HG03457 (cell line): ENCODE data around the gene ALS2CL.

Experiments
- ATAC-seq: cut with Tn5 transposase; IDR thresholded peaks from one replicate; pipeline ENCODE4 v1.9.1; 2021; ENCODE audit warnings: moderate number of reproducible peaks; ENCODE audit not compliant: unreplicated experiment

Gene ALS2CL

GRCh38 chr3:46716461-46717441 is 23.3 kb upstream of the ALS2CL start:
- no peak for ATAC-seq

- ATAC-seq: no peak
Observed at GRCh38 chr3:46715507-46716175, 22.2 kb upstream of the ALS2CL start.

- ATAC-seq: no peak
Observed at GRCh38 chr3:46714728-46715506, 21.4 kb upstream of the ALS2CL start.

- ATAC-seq: no peak
Observed at GRCh38 chr3:46713898-46714552, 20.5 kb upstream of the ALS2CL start.

GRCh38 chr3:46713050-46713897 is 19.8 kb upstream of the ALS2CL start:
- no peak for ATAC-seq

GRCh38 chr3:46712191-46713049 is 18.9 kb upstream of the ALS2CL start:
- ATAC-seq: no peak

- no peak for ATAC-seq
Observed at GRCh38 chr3:46711760-46712159, 18.3 kb upstream of the ALS2CL start.

- ATAC-seq: no peak
Observed at GRCh38 chr3:46711305-46711704, 17.8 kb upstream of the ALS2CL start.

GRCh38 chr3:46710671-46711295 is 17.3 kb upstream of the ALS2CL start:
- ATAC-seq: no peak

- ATAC-seq: no peak
Observed at GRCh38 chr3:46710229-46710628, 16.8 kb upstream of the ALS2CL start.

GRCh38 chr3:46709721-46710120 is 16.2 kb upstream of the ALS2CL start:
- no peak for ATAC-seq

GRCh38 chr3:46709157-46709654 is 15.7 kb upstream of the ALS2CL start:
- no peak for ATAC-seq

- ATAC-seq: no peak
Observed at GRCh38 chr3:46708401-46709156, 15.1 kb upstream of the ALS2CL start.

- ATAC-seq: no peak
Observed at GRCh38 chr3:46707601-46708011, 14.1 kb upstream of the ALS2CL start.

- no peak for ATAC-seq
Observed at GRCh38 chr3:46706771-46707582, 13.5 kb upstream of the ALS2CL start.

GRCh38 chr3:46705751-46706552 is 12.5 kb upstream of the ALS2CL start:
- no peak for ATAC-seq
